GM12864 (cell line): ENCODE results near the gene MTMR6.

Experiments used
- DNase-seq: peaks from one replicate; pipeline ENCODE4 v3.0.0-alpha.2; 2011; ENCODE audit warnings: low read depth
- H3K4me3 ChIP-seq: 2 replicates; pipeline ENCODE4 v1.5.1; 2011; ENCODE audit warnings: mild to moderate bottlenecking, low read depth, low read length, control low read depth
- TF ChIP-seq, protein P1 (sequence below): IDR thresholded peaks from 2 replicates; pipeline ENCODE4 v1.5.1; 2011; ENCODE audit warnings: low read depth, mild to moderate bottlenecking, moderate library complexity, low read length, control low read depth, inconsistent platforms; ENCODE audit errors: missing control alignments

The MTMR6 gene

DNA sequence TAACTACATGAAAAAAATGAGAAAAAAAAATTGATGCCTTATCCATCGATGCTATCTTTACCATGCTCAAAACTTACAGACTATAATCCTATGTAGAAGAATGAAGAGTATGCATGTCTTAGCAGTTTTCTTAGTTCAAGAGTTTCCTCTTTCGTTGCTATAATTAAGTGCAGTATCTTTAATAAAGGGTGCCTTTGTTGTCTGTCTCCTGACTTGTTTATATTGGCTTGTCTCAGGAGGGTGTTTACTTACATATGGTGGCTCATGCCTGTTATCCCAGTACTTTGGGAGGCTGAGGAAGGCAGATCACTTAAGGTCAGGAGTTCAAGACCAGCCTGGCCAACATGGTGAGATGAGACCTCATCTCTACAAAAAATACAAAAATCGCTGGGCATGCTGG is 44.3 kb downstream of the MTMR6 start:
- TF ChIP-seq, protein P1, sequence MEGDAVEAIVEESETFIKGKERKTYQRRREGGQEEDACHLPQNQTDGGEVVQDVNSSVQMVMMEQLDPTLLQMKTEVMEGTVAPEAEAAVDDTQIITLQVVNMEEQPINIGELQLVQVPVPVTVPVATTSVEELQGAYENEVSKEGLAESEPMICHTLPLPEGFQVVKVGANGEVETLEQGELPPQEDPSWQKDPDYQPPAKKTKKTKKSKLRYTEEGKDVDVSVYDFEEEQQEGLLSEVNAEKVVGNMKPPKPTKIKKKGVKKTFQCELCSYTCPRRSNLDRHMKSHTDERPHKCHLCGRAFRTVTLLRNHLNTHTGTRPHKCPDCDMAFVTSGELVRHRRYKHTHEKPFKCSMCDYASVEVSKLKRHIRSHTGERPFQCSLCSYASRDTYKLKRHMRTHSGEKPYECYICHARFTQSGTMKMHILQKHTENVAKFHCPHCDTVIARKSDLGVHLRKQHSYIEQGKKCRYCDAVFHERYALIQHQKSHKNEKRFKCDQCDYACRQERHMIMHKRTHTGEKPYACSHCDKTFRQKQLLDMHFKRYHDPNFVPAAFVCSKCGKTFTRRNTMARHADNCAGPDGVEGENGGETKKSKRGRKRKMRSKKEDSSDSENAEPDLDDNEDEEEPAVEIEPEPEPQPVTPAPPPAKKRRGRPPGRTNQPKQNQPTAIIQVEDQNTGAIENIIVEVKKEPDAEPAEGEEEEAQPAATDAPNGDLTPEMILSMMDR, result no peak
- DNase-seq, result no peak

DNA sequence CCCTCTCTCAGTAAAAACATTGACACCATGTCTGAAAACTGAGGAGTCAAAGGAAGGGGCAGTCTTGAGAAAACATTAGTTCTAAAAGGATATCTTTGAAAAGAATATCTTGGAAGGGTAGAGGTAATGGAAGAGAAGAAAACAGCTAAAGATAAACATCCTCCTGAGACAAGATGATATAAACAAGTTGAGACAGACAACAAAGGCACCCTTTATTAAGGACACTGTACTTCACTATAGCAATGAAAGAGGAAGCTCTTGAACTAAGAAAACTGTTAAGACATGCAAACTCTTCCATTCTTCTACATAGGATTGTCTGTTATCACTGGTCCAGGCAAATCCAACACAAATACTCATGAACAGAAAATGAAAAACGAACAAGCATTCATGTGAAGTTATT is 46.3 kb downstream of the MTMR6 start:
- TF ChIP-seq, protein P1, result no peak
- DNase-seq, result no peak
- no peak overlapping the region for H3K4me3 ChIP-seq

More for the DNA sequence above, 44.3 kb downstream of the MTMR6 start:
- no peak overlapping the region for H3K4me3 ChIP-seq

DNA sequence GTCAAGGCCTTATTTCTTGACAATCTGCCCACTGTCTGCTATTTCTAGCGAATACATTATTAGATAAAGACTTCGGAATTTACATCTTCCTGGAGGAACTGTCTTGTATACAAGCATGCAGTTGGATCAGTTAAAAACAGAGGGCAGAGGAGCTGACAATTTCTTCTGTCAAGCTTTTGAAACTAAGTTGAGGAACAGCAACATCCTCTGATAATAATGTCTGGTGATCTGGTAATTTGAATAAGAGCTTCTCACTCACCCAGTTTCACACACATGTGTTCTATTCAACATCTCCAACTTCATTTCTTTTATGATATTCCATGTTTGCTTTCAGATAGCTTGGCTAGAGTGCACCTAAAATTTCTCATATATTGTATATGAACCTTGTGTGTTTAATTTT is 50.2 kb downstream of the MTMR6 start:
- TF ChIP-seq, protein P1, result no peak
- DNase-seq, result no peak
- H3K4me3 ChIP-seq, result no peak overlapping the region

- no peak for DNase-seq
- TF ChIP-seq, protein P1, result no peak
- no peak overlapping the region for H3K4me3 ChIP-seq
Observed at GRCh38 chr13:25233861-25234260, 53.4 kb downstream of the MTMR6 start.

- H3K4me3 ChIP-seq, result no peak overlapping the region
- DNase-seq, result no peak
- TF ChIP-seq, protein P1, result peak; percentile 51
Observed at GRCh38 chr13:25232937-25233515, 54.3 kb downstream of the MTMR6 start.

GRCh38 chr13:25231517-25231916 is 55.8 kb downstream of the MTMR6 start:
- H3K4me3 ChIP-seq, result no peak overlapping the region
- no peak for DNase-seq
- TF ChIP-seq, protein P1, result no peak

DNA sequence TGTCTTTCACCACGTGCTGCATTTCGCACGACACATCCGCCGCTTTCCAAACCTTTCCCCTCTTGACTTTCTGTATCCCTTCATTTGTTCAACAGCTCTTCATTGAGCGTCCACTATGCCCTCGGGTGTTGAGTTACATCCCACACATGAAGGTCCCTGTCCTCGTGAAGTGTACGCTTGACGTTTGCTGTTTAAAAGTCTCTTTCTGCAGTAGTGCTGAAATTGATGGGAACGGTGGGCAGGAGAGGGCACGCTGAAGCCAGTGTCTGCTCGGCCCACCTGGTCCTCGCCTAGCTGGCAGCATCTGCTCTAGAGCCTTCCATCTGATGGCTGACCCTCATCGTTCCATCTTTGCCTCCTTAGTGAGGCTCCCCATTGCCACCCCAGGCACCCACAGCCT is 59.6 kb downstream of the MTMR6 start:
- TF ChIP-seq, protein P1, result no peak
- H3K4me3 ChIP-seq, result no peak overlapping the region
- no peak for DNase-seq
